HG02623 (cell line): Measurements from ENCODE around the gene PBX3.

Experiments used
- ATAC-seq: cut with Tn5 transposase; IDR thresholded peaks from one replicate; pipeline ENCODE4 v1.9.1; 2021; ENCODE audit warnings: moderate library complexity; ENCODE audit not compliant: unreplicated experiment

The PBX3 gene

DNA sequence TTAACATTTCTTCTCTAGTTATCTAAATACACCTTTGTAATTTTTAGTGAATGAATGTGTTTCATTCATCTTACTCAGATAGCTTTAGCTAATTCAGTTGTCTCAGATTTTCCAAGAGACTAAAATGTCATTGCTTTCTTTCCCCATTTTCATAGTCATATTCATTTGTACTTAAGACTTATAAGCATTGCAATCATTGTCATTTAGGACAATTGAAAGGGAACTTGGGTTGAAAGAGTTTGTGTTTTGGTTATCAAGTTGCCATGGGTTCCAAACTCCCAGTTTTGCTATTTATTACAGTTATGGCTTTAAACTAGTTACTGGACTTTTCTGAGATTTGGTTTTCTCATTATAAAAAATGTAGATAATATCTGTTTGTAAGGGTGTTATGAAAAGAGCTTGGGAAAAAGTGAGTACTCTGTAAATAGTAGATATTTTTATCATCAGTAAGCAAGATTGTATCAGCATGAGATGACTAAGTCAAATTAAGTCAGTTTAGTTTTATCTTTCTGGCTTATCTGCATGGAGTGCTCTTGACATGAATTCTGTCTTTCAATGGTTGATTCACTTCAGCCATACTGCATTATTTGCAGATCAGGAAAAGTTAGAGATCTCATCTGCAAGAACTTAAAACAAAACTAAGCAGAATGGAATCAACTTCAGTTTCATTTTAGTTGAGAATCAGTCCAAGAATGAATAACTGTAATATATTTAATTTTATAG lies 107.5 kb downstream of the PBX3 start:
- ATAC-seq, result no peak

DNA sequence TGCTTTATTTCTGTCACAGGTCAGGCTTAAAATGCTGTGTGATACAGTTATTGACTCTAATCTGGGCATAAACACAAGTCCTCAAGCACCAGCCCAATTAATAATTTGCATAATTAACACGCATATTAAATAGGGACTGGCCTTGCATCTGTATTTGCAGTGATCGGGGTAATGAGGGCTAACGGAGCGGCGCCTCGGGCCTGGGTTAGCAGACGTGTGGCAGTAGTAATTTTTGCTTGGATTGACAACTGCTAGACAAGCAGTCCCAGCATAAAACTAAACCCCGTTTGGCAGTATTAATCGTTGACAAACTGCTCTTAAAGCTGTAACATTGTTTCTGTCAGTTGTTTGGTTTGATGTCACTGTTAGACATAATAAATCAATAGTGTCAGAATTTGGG lies 109.2 kb downstream of the PBX3 start:
- no peak for ATAC-seq

DNA sequence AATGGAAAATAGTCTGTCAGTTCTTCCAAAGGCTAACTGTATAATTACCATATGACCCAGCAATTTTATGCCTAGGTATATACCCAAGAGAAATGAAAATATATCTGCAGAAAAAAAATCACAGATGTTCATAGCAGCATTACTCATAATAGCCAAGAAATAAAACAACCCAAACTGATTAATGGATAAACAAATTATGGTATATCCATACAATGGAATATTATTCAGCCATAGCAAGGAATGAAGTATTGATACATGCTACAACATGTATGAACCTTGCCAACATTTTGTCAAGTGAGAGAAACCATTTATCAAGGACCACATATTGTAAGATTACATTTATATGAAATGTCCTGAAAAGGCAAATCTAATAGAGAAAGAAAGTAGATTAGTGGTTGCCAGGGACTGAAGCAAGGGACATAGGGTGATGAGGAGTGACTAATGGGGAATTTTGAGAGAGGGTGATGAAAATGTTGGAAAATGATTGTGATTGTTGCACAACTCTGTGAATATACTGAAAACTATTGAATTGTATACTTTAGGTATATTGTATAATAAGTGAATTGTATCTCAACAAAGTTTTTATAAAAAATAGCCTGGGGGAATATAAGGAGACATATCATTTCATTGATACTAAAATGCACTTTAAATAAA lies 114.4 kb downstream of the PBX3 start:
- ATAC-seq, result no peak

DNA sequence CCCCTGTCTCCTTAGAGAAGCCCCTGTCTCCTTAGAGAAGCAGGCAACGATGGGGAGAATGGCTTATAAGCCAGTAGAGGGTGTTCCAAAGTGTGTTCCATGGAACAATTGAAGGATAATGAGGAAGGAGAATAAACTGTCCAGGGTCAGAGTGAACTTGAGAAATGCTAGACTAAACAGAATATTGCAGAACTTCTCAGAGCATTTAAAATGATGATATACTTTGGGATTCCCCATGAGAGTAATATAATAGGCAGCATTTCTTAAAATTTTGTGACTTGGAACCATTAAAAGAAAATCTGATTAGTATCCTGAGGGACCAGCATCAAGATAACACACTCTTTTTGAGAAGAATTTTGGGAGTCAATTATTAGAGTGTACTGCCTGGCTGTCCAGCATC lies 116.8 kb downstream of the PBX3 start:
- no peak for ATAC-seq

DNA sequence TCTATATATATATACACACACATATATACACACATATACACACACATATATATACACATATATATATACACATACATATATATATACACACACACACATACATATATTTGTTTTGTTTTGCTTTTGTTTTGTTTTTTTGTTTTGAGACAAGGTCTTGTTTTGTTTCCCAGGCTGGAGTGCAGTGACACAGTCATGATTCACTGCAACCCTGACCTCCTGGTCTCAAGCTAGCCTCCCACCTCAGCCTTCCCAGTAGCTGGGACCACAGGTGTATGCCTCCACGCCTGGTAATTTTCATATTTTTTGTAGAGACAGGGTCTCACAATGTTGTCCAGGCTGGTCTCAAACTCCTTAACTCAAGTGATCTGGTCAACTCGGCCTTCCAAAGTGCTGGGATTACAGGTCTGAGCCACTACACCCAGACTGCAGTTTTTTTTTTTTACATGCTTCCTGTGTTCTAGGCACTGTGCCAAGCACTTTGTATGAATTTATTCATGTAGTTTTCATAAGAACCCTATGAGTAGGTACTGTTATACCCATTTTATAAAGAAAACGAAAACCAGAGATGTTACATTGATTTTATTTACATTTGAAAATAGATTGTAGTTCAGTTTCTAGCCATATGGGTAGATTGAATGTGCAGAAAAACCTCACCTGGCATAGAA lies 120.7 kb downstream of the PBX3 start:
- ATAC-seq, result no peak

DNA sequence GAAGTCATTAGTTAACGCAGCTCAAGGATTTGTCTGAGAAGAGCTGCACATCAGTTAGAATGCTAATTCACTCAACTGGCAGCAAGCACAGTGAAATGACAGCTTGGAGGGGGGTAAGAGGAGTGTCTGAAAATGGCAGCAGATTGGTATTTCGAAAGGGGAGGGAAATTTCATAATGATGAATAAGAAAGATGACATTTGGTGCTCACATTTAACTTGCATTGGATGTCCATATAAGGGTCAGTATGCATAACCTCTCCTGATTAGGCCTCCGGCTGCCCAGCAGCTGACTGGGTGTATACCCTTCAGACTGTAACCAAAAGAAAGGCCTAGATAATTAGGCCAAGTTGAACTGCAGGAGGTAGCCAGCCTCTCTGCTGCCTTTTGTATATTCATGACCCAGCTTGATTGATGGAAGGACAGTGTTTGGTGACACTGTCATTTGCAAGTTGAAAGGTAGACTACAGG lies 131.0 kb downstream of the PBX3 start:
- ATAC-seq, result no peak

DNA sequence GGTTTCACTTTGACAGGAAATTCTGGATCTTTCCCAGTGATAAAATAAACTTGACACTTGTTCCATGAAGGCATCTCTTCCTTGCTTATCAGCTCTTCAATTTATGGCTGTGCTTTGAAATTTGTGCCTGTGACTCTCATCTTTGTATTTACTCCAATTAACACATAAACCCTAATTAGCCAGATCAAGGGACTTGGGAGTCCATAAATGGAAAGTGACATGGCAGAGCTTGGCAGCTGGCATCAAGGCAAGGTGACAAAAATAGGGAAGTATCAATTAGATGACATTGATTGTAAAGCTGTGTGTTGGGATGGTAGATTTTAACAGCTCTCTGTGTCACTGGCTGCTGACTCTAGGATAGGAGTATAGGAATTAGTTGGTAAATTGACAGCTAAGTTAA lies 133.9 kb downstream of the PBX3 start:
- ATAC-seq, result no peak

DNA sequence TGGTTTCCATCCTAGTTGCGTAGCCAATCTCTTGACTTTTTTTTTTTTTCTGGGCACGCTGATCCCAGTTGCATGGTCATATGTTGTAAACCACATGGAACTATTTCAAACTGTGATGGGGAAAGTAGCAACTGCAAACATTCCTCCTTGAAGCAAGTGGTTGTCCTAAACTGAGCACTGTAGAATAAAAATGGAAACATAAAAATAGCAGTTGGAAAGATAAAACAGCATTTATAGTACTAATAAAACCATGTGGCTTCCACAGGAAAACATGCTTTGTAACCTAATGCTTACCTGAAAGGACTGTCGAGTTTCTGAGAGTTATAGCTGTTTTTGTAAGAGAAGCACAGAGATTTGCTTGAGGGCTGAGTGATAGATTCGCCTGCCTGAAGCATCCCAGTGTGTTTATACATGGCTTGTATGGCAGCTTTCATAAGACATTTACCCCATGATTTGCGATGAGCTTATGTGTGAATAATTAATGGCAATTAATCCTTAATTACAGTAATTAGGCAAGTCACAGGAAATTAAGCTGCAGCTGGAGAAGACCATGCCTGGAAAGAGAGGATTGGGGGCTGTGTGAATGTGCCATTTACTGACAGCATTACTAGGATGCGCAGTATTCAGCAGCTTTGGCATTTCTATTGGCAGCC lies 136.5 kb downstream of the PBX3 start:
- ATAC-seq, result no peak

DNA sequence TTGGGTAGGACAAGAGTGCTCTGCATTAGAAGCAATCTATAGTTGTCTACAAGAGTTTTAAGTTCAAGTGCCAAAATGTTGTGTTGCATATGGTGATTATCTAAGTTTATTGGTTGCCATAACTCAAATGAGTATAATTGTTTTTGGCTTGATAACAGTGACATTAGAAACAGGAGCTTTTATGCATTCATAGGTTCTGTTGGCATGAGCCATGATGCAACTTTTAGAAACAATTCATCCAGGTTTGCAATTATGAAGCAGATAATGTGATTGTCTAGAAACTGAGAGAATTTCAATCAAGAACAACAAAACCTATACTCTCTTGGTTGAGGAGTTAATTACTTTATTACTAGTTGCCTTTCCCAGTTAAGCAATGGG lies 137.0 kb downstream of the PBX3 start:
- no peak for ATAC-seq

DNA sequence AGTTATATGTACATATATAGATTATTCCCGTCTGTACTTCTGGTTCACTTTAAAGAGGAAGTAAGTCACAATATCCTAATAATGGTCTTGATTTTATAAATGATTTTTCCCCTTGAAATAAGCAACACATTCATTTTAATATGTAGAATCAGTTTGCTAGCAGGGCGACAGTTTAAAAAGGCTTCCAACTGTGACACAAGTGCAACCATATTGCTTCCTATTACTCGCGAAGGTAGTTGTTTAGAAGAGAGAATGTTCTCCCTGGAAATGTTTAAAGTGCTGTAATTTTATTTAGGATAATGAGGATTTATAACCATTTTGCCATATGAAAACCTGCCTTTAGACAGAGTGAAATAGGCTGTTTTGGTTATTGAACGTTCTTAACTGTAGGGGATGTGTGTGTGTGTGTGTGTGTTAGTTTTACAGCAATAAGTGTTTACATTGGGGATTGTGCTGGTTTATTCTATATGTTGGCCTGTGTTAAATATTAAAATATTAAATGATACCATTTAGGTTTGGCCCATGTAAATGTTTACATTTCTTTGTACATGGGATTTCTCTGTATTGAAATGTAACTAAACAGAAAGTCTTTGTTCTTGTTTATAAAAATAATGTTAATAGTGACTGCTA lies 138.3 kb downstream of the PBX3 start:
- no peak for ATAC-seq

DNA sequence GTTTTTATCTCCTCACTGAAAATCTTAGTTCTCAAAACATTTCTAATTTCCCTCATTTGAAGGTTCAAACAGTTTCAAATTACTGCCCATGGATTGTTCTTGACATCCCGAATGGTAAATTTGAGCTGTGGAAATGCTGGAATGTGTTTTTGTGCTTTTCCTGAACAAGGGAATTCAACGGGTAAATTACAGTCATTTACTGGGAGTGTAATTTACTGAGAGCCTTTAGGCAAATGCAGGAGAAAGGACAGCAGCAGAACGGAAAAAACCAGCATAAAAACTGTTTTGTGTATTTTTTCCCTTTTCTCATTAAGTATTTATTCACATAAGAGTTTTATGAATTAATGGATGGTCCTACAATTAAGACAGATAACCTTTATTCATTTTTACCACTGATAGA lies 139.2 kb downstream of the PBX3 start:
- ATAC-seq, result no peak

DNA sequence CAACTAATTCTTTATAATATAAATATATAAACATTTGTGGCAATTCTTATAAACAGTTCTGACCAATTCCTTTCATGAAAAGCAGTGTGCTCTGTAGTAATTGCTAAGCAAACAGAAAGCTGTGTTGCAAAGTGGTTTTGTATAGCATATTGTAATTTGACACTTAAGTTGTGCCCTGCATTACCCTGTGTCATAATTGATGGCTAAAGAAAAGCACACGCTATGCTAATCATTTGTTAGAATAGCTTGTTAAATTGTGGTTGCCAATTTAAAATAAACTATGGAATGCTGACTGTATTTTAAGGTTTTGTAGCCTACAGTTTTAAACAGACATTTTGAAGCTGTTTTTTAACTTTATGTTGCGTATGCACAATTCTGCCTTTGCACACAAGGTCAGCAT lies 140.0 kb downstream of the PBX3 start:
- ATAC-seq, result no peak

DNA sequence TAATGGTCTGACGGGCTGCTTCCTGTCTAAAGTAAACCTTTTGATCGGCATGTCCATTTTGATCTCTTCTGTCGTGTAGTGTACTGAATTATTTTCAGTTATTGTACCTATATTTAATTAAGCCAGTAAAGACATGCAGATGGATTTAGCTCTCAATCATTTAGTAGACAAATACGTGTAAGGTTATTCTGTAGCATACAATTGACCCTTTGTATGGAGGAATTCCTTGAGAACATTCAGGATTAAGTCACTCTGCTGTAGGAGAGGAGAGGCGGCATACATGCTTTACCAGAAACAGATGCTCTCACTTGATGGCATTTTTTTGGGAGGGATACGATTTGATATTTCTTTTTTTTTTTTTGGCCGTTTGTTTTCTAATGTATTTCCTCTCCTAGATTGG lies 141.0 kb downstream of the PBX3 start:
- no peak for ATAC-seq

DNA sequence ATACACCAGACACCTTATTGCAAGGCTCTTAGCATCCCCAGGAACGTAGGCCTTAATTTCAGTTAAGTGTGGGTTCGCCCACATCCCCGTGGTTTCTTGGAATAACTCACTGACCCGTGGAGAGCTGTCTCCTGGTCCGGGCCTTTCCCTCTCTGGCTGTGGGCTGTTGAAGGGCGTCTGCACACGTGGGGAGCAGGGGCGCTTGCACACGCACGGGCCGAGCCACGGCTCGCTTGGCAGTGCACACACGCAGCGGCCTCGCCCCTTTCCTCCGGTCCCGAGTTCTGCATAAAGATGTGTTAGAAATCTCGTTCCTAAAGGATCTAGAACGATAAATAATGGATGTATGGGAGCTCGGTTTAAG lies 141.9 kb downstream of the PBX3 start:
- no peak for ATAC-seq

DNA sequence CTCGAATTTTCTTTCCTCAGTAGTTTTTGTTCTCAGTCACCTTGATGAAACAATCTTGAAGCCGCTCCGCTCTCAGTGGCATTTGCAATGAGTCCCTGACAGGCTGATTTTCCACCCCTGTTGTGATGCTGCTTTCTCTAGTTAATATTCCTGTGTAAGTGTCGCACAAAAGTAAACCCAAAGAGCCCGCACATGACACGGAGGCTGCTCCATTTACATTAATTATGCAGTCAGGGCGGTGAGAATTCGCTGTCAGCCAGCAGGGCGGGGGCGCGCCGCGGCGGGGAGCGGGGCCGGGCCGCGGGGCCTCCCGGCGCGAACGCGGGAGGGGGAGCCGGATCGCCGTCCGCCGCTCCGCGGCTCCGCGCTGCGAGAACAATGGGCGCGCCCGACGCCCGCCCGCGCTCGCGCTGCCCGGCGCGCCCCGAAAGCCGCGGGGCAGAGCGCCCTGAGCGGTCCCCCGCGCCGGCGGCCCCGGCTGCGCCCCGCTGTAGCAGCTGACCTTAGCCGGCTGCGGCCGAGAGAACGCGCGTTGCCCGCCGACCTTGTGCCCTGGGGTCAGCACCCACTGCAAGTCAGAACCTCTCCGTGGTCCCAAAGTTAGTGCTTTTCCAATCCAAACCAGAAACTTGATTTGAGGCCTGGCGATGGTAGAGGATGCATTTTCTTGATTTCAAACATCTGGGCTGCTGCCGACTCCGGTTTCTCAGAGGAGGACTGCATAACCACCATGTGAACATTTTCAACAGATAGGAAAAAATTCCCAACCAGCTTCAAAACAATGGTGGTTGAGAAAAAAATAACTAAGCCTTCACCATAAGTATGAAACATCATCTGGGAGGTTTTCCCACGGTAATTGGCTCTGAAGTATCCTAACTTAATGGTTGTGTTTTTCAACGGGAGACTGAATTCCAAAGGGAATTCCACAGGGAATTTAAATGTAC lies 142.6 kb downstream of the PBX3 start:
- no peak for ATAC-seq

DNA sequence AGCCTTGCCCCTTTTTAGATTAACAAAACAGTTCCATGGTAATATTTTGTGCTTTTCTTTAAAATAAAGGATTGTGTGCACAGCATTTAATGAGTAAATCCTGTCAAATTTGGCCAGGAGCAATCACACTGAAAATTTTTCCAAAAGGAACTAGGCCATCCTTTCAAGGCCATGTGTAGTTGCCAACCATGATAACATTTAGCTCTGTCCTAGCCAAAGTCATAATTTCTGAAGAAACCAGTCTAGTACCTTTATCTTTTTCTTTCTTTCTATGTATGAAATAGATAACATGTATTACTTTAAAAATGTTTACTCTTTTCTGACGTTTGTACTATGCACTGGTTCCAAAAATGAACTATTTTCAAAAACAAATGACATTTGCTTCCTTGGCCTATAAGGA lies 143.7 kb downstream of the PBX3 start:
- no peak for ATAC-seq

DNA sequence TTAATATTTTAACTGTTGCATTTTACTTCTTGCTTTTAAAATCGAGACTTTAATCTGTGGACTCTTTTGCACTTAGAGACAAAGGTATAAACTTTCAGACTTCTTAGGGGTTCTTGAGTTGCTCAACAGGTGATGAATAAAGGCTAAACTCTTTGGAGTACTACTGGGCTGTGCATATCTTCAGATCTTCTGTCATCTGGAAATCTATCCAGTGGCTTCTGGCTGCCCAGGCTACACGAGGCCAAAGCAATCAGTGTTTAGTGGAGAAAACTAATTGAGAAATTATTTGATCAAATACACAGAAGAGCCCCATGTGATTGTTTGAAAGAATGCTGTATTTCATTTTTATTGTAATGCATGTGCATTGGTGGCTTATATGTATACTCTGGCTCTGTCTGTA lies 146.1 kb downstream of the PBX3 start:
- no peak for ATAC-seq

DNA sequence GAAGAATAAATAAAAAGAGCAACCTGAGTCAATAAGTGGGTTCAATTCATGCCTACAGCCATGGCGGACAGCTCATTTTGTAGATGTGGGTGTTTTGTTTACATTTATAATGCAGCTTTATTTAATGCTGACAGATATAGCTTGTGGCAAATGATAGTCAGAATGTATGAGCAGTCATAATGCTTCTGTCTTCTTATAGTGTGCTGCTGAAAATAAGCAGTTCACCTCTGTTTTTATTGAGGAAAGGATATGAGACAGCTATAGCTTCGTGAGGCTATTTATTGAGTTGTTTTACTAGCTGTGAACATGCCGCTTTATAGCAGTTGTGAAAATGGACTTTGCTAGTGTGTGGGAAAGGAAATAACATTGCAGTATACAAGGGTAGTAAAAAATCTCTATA lies 147.4 kb downstream of the PBX3 start:
- ATAC-seq, result no peak

DNA sequence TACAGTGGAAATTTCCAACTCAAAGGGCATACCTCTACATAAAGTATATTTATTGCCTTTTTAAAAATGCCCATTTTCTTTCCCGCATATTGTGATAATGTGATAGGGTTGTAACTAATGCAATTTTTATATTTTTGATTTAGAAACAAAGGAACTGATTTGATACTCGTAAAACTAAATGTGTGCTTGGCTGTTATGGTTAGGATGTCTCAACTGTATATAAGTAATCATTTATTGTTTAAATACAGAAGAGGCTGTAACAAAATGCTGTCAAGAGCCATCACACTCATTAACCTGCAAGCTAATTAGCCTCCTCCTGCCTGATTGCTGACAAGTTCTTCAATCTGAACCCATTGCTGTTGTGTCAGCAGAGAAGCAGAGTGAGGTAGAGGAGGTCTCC lies 149.2 kb downstream of the PBX3 start:
- no peak for ATAC-seq

DNA sequence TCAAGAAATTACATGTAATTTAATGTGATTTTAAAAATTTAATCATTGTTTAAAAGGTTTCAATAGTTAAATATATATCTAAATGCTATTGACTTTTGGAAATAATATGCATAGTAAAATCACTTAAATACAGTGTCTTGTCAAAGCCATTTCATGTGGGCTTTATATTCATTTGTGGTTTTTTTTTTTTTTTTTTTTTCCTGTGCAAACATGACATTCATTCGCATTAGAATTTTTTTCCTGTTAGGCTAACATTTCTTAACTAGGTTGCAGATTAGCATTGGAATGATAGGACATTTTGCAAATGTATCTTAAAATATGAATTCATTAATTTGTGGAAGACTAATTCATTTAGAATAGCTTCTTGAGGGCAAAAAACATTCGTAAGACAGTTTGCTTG lies 149.8 kb downstream of the PBX3 start:
- ATAC-seq, result no peak
